Stimulated activated CD8-positive, alpha-beta memory T cell treated with anti-CD3 and anti-CD28 coated beads, Interleukin-15, amount 100 ng/mL, for 48 hours (primary cell): ENCODE measurements around the gene CLDN19.

Experiments used
- DNase-seq, 2 donors: peaks; one replicate each; pipeline ENCODE4 v3.0.0-alpha.2; 2020; ENCODE audit warnings: low read depth in 2 of 2

The CLDN19 gene

GRCh38 chr1:42700006-42700405 is 40.0 kb downstream of the CLDN19 start:
- DNase-seq: no peak

GRCh38 chr1:42698081-42698813 is 41.8 kb downstream of the CLDN19 start:
- no peak for DNase-seq

DNA sequence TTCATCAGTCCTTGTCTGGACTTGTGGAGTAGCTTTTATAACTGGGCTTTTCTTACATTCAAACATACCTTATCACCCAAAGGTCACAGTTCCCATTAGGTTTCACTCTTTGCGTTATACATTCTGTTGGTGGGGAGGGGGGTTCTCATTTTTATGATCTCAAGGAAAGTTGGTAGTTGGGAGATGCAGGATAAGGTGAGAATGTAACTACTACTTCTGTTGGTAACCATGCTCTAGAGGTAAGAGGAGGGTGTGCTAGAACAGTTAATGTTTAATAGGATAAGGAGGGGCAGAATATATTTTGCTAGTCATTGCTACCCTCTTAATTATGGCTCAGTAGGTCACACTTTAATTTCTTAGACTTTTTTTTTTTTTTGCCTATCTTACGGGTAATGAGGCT is 47.1 kb downstream of the CLDN19 start:
- DNase-seq: no peak

GRCh38 chr1:42692461-42692860 is 47.6 kb downstream of the CLDN19 start:
- DNase-seq: no peak

DNA sequence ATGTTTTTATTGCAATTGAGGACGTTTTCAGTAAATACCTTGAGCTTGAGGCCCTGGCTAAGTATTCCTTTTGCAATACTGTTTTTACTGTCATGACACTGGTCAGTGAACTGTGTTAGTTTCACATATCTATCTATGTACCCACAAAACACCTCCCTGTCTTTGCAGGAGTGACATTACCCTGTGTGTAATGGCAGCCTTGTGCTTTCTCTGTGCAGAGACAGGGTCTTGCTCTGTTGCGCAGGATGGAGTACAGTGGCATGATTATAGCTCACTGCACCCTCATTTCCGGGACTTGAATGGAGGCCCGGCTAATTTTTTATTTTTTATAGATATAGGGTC is 48.9 kb downstream of the CLDN19 start:
- no peak for DNase-seq

DNA sequence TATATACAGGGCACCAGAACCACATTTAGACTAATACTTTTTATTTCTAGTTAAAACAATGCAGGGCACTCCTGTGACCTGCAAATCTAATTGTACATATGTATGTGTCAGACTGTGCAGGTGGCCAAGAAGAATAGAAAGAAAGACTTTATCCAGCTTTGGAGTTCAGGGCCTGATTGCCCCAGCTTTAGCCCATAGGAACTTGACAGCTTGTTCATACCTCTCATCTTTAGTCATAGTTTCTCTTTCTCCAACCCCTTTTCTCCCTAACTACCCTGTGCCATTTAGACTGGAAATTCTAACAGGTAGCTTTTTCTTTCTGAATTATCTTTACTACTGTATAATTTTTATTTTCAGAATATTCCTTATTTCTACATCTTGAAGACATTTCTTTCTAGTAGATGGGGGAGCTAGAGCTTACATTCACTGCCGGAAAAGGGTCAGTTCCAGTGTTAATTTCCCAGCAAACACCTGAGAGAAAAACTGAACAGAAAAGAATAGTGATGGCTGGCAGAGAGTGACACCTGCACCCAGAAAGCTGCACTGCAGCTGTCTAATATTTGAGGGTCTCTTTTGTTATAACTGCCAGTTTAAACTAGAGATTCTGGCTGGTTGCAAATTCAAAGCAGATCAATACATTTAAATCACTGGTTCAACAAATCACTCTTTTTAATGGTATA is 49.4 kb downstream of the CLDN19 start:
- DNase-seq: no peak

DNA sequence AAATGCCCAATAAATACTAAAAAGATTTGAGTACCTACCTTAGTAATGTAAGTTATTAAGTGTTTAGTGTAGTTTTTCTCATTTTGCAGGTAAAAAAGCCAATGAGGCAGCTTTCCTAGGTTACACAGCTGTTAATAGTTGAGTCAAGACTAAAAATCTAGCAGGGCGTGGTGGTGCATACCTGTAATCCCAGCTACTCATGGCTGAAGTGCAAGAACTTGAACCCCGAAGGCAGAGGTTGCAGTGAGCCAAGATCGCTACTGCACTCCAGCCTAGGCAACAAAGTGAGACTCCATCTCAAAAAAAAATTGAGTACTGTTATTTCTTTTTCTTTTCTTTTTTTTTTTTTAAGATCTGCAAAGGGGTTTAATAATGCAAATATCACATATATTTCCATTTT is 50.1 kb downstream of the CLDN19 start:
- no peak for DNase-seq

- no peak for DNase-seq
Observed at GRCh38 chr1:42686418-42686817, 53.6 kb downstream of the CLDN19 start.

DNA sequence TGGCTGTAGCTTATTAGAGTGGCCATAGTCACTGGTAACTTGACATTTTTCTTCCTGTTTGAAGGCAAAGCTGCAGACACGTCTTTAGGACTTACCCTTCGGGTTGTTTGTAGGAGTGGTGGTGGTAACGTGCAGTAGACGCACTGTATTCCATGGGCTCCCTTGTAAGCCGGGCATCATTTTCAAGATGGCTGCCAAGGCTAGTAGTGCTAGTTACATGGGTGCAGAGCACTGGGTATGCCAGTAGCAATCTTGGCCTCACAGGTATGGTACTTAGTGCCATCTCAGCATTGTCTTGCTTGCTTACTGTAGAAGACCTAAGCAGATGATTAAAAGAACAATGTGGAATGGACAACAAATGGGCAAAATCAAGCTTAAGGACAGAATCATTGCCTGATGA is 55.9 kb downstream of the CLDN19 start:
- DNase-seq: no peak
